Pancreas (tissue), 10 donors: Measurements from ENCODE around the gene OR2F2. TPM values are rescaled to one million over a fixed set of nuclear protein-coding genes. Genes with fewer than 3 reads are reported as not detected.

Experiments used
- ATAC-seq, 4 donors: fragments of 200-7000 bp; cut with Tn5 transposase; one replicate each; pipeline versions ENCODE4 v1.8.0 to v1.9.1; 2020; ENCODE audit warnings: mild to moderate bottlenecking in 4 of 4, moderate library complexity in 4 of 4
- DNase-seq, 6 donors: peaks; one replicate each; pipeline ENCODE4 v3.0.0-alpha.2; 2020
- FAIRE-seq: peaks from 2 replicates; lab custom pipeline; 2012; peaks lifted over from hg19 to GRCh38; lab: Jason Lieb, UNC
- H3K27ac ChIP-seq, 4 donors: fragments of 200-600 bp; sonication (generic); 1 replicate in 3 of 4; 2 replicates in 1 of 4; pipeline versions ENCODE4 v1.5.0 to v1.8.0; 2020
- H3K27me3 ChIP-seq, 4 donors: fragments of 200-600 bp; one replicate each; pipeline ENCODE4 v1.8.0; 2021
- H3K36me3 ChIP-seq, 3 donors: fragments of 200-600 bp; sonication (generic) in 1 of 3; one replicate each; pipeline versions ENCODE4 v1.5.0 to v1.8.0; 2020 to 2021
- H3K4me1 ChIP-seq, 3 donors: fragments of 200-600 bp; one replicate each; pipeline ENCODE4 v1.8.0; 2021
- H3K4me3 ChIP-seq, 4 donors: fragments of 200-600 bp; sonication (generic) in 2 of 4; one replicate each; pipeline versions ENCODE4 v1.5.0 to v1.8.0; 2020 to 2021
- H3K9me3 ChIP-seq, 4 donors: fragments of 200-600 bp; one replicate each; pipeline ENCODE4 v1.8.0; 2021
- CTCF ChIP-seq, 4 donors: fragments of 200-600 bp; sonication (generic) in 3 of 4; IDR thresholded peaks; one replicate each; pipeline versions ENCODE4 v1.5.0 to v1.8.0; 2021; ENCODE audit warnings: antibody characterized with exemption in 4 of 4
- WGBS, 2 donors: extraction: QIAGEN DNeasy Blood & Tissue Kit; methylation state at CpG; one replicate each; pipeline ENCODE4 v1.1.7; 2013; 5-methylcytosine and 5-hydroxymethylcytosine counted together
- intact Hi-C, 3 donors: fragments of 100-400 bp; cut with DNase I; formaldehyde crosslinking; loops; one replicate each; pipeline versions ENCODE4 v1.11.1 to v1.14.2; 2022
- polyA plus RNA-seq, 2 donors: library from polyadenylated mRNA; stranded (reverse); fragments of 200-250 nt; gene quantifications; one replicate each; pipeline ENCODE4 v1.2.3, GENCODE V29; 2013
- total RNA-seq, 6 donors: library from RNA; stranded (reverse); fragmentation: NEBNext Ultra II Directional in 4 of 6; extraction: Animal tissue kit (Norgen Biotek cat#: 25700) in 4 of 6; gene quantifications; one replicate each; pipeline versions ENCODE4 v1.2.1 to v1.2.4, GENCODE V29; 2021 to 2023
- donor health status: healthy with polysubstance abuse.
- donor health status: DM: no; HTN: no; CAD: no; lungs with moderate emphysema.
- donor health status: DM: no; HTN: no; CAD: no.
- donor health status: control.
- donor health status: control.
- donor health status: Bipolar disorder and iron deficiency.
- donor health status: DM: yes; HTN: yes; CAD: no.
- donor health status: DM: no; HTN: no; CAD: no.
- donor health status: DM: no; HTN: no; CAD: no.
- donor health status: DM: yes; HTN: yes; CAD: no.

Gene OR2F2
- total RNA-seq (not detected), polyA plus RNA-seq (not detected)

- FAIRE-seq = no peak
- H3K27ac ChIP-seq = no peak within 1 kb of the TSS
- H3K4me3 ChIP-seq = no peak within 1 kb of the TSS
- TF ChIP-seq CTCF (IDR thresholded peaks at IDR 0.05) = no peak
- H3K27me3 ChIP-seq = no peaks in the 10 kb centered on the region
- ATAC-seq = peak in 1 of 4 donors; percentile 49
- H3K36me3 ChIP-seq = no peaks in the 10 kb centered on the region
- H3K4me1 ChIP-seq = no peaks in the 10 kb centered on the region
- WGBS, 2 donors = 36 to 48% methylated on average over 3 of the region's 3 CpGs
- intact Hi-C loops = no loop called here
- no peaks in the 10 kb centered on the region for H3K9me3 ChIP-seq
- no peak for DNase-seq
Measured at GRCh38 chr7:143934526-143935325, at the start of gene OR2F2. Gene OR2F2, plus strand, starts transcription at chr7:143935233. Its CDS starts 0 bp downstream, at chr7:143935233.

- Histone ChIP-seq H3K27ac (no peak overlapping the region), H3K9me3 (no peaks in the 10 kb centered on the region), H3K4me1 (no peaks in the 10 kb centered on the region), H3K27me3 (no peaks in the 10 kb centered on the region), H3K4me3 (no peak overlapping the region), H3K36me3 (no peaks in the 10 kb centered on the region)
- WGBS, 2 donors = 86 to 92% methylated on average over 3 of the region's 3 CpGs
- ATAC-seq = no peak
- intact Hi-C loops = no loop called here
- TF ChIP-seq CTCF (IDR thresholded peaks at IDR 0.05) = no peak
- FAIRE-seq = no peak
- DNase-seq = no peak
Measured at GRCh38 chr7:143885951-143886350, 49.1 kb upstream of the OR2F2 start.

GRCh38 chr7:143886826-143887477, 48.1 kb upstream of the OR2F2 start:
- no peak for TF ChIP-seq CTCF (IDR thresholded peaks at IDR 0.05)
- Histone ChIP-seq H3K27ac (no peak overlapping the region), H3K9me3 (no peaks in the 10 kb centered on the region), H3K4me3 (no peak overlapping the region), H3K4me1 (no peaks in the 10 kb centered on the region), H3K36me3 (no peaks in the 10 kb centered on the region), H3K27me3 (no peaks in the 10 kb centered on the region)
- DNase-seq = no peak
- no peak for FAIRE-seq
- intact Hi-C loops = no loop called here
- WGBS, 2 donors = 96% methylated on average over 6 of the region's 6 CpGs
- ATAC-seq = no peak

- no peaks in the 10 kb centered on the region for H3K9me3 ChIP-seq
- no peak for TF ChIP-seq CTCF (IDR thresholded peaks at IDR 0.05)
- FAIRE-seq = no peak
- no peaks in the 10 kb centered on the region for H3K36me3 ChIP-seq
- WGBS, 2 donors = 96 to 98% methylated on average over 2 of the region's 2 CpGs
- H3K4me1 ChIP-seq = no peaks in the 10 kb centered on the region
- no peak for ATAC-seq
- no peak overlapping the region for H3K4me3 ChIP-seq
- no peak overlapping the region for H3K27ac ChIP-seq
- intact Hi-C loops = no loop called here
- no peak for DNase-seq
- H3K27me3 ChIP-seq = no peaks in the 10 kb centered on the region
Measured at GRCh38 chr7:143889068-143889467, 46.0 kb upstream of the OR2F2 start.

GRCh38 chr7:143890558-143890957, 44.5 kb upstream of the OR2F2 start:
- H3K4me1 ChIP-seq = no peaks in the 10 kb centered on the region
- no peak overlapping the region for H3K4me3 ChIP-seq
- FAIRE-seq (no peak), ATAC-seq (no peak), DNase-seq (no peak)
- no peak overlapping the region for H3K27ac ChIP-seq
- intact Hi-C loops = no loop called here
- WGBS, 2 donors = 98 to 100% methylated on average over 2 of the region's 2 CpGs
- H3K9me3 ChIP-seq = no peaks in the 10 kb centered on the region
- TF ChIP-seq CTCF (IDR thresholded peaks at IDR 0.05) = no peak
- H3K36me3 ChIP-seq = no peaks in the 10 kb centered on the region
- no peaks in the 10 kb centered on the region for H3K27me3 ChIP-seq
